Right lobe of liver (tissue), 4 donors: ENCODE data around the gene CEND1.

ENCODE experiments used
- CTCF ChIP-seq, 4 donors: fragments of 200-600 bp in 3 of 4; fragments of 450-650 bp in 1 of 4; IDR thresholded peaks; one replicate each; pipeline versions ENCODE4 v1.5.1 to v1.8.0; 2016 to 2022; ENCODE audit warnings: antibody characterized with exemption in 4 of 4, mild to moderate bottlenecking in 2 of 4
- POLR2A ChIP-seq: fragments of 450-650 bp; IDR thresholded peaks from one replicate; pipeline ENCODE4 v1.6.1; 2017; ENCODE audit warnings: antibody characterized with exemption, mild to moderate bottlenecking
- donor health status: DM: no; HTN: no; CAD: no.
- donor health status: DM: no; HTN: no; CAD: no.
- donor health status: DM: no; HTN: yes; CAD: no.

- TF ChIP-seq CTCF (IDR thresholded peaks at IDR 0.05) (no peak), POLR2A (no peak)
Measured at GRCh38 chr11:749731-750130, 40.2 kb downstream of the CEND1 start.
